GM12892 (cell line): ENCODE measurements around the gene DNTTIP2. TPM values are rescaled to one million over a fixed set of nuclear protein-coding genes. Genes with fewer than 3 reads are reported as not detected.
"Not testable (repeated sequence)": the region's sequence is repeated elsewhere in the genome, so short reads cannot be mapped to it uniquely, and the experiment has no call there.

Experiments
- DNase-seq: peaks from one replicate; pipeline ENCODE4 v3.0.0; 2011; ENCODE audit not compliant: insufficient read length
- FAIRE-seq: peaks from 2 replicates; lab custom pipeline; 2011; peaks lifted over from hg19 to GRCh38; lab: Jason Lieb, UNC
- POLR2A ChIP-seq: IDR thresholded peaks from 2 replicates; pipeline ENCODE4 v1.6.1; 2011; ENCODE audit warnings: low read depth, low read length, control low read depth
- POLR2AphosphoS5 ChIP-seq: IDR thresholded peaks from 2 replicates; pipeline ENCODE4 v1.6.1; 2011; ENCODE audit warnings: low read depth, low read length, control low read depth
- TAF1 ChIP-seq: IDR thresholded peaks from 2 replicates; pipeline ENCODE4 v1.6.1; 2011; ENCODE audit warnings: low read depth, mild to moderate bottlenecking, control low read depth, low read length, borderline replicate concordance
- polyA plus RNA-seq: library from polyadenylated mRNA; unstranded; fragments of >200 nt; gene quantifications from one replicate; pipeline ENCODE4 v1.2.1, GENCODE V29; 2012; ENCODE audit warnings: missing spikeins, inconsistent platforms; ENCODE audit not compliant: missing spikeins

The DNTTIP2 gene, protein sequence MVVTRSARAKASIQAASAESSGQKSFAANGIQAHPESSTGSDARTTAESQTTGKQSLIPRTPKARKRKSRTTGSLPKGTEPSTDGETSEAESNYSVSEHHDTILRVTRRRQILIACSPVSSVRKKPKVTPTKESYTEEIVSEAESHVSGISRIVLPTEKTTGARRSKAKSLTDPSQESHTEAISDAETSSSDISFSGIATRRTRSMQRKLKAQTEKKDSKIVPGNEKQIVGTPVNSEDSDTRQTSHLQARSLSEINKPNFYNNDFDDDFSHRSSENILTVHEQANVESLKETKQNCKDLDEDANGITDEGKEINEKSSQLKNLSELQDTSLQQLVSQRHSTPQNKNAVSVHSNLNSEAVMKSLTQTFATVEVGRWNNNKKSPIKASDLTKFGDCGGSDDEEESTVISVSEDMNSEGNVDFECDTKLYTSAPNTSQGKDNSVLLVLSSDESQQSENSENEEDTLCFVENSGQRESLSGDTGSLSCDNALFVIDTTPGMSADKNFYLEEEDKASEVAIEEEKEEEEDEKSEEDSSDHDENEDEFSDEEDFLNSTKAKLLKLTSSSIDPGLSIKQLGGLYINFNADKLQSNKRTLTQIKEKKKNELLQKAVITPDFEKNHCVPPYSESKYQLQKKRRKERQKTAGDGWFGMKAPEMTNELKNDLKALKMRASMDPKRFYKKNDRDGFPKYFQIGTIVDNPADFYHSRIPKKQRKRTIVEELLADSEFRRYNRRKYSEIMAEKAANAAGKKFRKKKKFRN
- polyA plus RNA-seq, result 48.1 TPM

DNA sequence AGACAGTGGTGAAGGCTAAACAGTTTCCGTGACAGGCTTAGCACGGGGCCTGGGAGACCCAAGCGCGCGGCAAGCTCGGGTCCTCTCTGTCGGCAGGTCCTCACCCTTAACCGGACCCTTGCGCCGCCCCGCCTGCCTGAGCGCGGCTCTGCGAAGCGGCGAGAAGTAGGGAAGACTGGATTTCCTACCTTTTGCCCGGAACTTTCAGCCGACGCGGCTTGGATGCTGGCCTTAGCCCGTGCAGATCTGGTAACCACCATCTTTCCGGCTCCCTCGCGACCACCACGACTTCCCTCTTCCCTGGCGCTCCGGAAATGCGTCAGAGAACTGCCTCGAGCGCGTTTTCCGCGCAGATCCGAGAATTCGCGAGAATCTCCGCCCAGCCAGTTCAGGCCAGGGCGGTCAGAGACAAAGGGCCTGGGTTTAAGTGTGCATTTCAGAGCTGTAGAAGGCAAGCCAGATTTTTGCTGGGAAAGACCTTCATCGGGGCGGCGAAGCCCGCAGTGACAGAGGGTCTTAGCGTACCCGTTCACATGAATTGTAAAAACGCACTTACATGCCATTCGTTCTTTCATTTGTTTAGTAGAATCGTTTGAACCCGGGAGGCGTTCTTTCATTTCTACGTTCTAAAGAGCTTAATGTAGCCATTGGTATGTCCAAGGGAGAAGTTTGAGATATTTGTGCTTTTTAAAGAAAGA lies at the start of gene DNTTIP2:
DNTTIP2 (minus strand) TSS at position 318 of the 698 bp plus-strand sequence; CDS start at position 260, 58 bp downstream.
- DNase-seq, result peak; percentile 86
- peak; percentile 94 for FAIRE-seq
- TF ChIP-seq POLR2A (peak; percentile 97), TAF1 (peak; percentile 98), POLR2AphosphoS5 (peak; percentile 99)

DNA sequence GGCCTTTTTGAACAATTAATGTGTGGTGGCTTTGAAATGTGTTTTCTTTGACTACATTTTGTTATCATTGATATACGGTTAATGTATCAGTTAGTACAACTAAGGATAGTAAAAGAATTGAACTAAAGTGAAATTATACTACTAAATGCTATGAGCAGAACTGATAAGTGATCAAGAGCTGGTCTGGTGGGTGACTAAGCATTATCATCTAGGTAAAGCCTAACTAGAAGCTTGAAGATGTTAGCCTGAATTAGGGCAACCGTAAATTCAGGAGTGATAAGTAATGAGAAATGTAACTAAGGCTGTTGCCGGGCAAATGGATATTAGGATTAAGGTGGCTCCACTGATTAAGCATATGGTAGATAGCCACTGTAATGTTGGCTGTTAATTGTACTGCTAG lies 46.2 kb upstream of the DNTTIP2 start:
- TF ChIP-seq TAF1, result no peak
- no peak for TF ChIP-seq POLR2AphosphoS5
- TF ChIP-seq POLR2A, result no peak
- DNase-seq (no peak), FAIRE-seq (no peak)

DNA sequence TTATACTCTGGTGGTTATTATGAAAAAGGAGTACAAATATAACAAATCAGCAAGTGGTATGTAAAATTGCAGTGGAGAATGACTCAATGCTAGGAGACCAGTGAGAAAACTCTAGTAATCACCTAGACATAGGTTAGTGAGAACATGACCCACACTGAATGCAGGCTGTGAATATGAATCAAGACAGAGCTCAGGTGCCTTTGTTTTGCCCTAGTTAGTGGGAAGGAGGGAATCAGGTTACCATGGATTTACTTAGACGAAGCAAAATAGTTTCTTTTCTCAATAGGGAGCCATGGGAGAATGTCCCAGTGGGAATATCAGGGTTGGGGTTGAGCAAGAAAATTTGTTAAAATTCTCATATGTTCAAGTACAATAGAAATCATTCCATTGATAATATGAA lies 40.8 kb upstream of the DNTTIP2 start:
- TF ChIP-seq POLR2AphosphoS5 (no peak), POLR2A (no peak), TAF1 (no peak)
- DNase-seq (no peak), FAIRE-seq (no peak)

DNA sequence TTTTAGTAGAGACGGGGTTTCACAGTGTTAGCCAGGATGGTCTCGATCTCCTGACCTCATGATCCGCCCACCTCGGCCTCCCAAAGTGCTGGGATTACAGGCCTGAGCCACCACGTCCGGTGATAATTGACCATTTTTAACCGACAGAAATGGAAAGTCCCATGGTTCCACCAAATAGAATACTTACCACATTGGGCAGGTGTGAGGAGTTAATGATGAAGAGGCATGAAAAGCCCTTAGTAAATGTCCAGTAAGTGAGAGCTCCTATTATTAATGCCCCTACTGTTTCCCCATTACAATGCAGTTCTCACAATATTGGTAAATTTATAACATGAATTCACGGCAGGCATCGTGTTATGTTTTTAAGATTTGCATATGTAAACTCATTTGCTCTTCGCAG lies 38.3 kb upstream of the DNTTIP2 start:
- FAIRE-seq (no peak), DNase-seq (no peak)
- TF ChIP-seq POLR2AphosphoS5 (no peak), TAF1 (no peak), POLR2A (no peak)

DNA sequence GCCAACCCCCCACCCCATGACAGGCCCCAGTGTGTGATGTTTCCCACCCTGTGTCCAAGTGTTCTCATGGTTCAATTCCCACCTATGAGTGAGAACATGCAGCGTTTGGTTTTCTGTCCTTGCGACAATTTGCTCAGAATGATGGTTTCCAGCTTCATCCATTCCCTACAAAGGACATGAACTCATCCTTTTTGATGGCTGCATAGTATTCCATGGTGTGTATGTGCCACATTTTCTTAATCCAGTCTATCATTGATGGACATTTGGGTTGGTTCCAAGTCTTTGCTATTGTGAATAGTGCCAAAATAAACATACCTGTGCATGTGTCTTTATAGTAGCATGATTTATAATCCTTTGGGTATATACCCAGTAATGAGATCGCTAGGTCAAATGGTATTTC lies 31.9 kb upstream of the DNTTIP2 start:
- not testable (repeated sequence) for FAIRE-seq, DNase-seq

DNA sequence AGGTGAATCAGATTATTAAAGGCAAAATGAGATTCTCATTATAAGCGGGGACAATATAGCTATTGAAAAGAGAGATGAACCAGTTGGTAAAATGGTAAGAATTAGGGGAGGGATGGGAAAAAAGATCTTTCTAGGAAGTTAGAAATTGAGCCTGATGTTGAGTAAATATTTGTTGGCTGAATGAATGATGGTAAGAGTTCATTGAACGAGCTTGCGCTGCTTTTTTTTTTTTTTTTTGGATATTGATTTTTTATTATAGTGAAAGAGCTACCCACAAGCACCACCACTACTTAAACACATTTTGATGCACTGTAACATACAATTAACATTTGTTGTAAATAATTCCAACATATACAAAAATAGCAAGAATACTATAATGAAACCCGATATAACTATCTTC lies 31.3 kb upstream of the DNTTIP2 start:
- DNase-seq, result no peak
- FAIRE-seq, result no peak
- TF ChIP-seq POLR2A (no peak), POLR2AphosphoS5 (no peak), TAF1 (no peak)

DNA sequence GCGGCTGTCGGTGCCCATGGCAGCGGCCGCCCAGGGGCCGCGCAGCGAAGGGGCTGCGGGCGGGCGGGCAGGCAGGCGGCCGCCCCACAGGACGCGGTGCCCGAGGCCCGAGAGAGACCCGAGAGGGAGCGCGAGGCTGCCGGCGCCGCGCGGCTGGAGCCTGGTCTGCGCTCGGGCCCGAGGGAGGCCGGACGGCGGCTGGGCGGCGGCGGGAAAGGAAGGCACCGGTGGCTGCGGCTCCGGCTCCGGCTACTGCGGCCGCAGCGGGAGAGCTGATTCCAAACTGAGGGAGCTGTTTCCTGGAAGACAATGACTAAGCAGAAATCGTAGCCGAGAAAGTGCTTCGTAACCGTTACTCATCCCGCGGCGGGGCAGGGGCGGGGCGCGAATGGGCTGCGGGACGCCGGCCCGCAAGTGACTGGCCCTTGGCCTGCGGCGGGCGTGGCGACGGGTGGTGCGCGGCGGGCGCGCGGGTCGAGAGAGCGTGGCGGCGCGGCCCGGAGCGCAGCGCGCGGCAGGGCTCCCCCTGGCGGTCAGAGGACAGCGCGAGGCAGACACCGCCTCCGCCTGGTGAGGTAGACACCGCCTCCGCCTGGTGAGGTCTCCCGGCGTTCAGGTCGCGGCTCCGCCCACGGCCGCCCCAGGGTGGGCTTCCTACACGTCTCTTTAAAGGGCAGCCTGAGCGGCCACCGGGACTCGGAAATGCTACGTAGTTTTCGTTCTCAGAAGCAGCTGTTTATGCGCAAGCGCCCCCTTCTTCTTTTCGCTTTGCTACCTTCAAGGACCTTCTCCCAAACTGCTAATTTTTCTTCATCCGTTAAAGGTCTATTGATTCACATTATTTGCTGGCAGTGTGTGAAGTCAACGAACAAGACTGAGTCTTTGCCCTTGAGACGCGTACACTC lies 30.4 kb upstream of the DNTTIP2 start, which contains the start of gene GCLM:
GCLM (minus strand) TSS at position 285 of the 905 bp plus-strand sequence; CDS start at position 18, 267 bp downstream.
- DNase-seq, result peak; percentile 82
- FAIRE-seq, result peak; percentile 97
- TF ChIP-seq POLR2A (peak; percentile 53; the same call in 1 of the 2 replicates), POLR2AphosphoS5 (no peak), TAF1 (no peak)

DNA sequence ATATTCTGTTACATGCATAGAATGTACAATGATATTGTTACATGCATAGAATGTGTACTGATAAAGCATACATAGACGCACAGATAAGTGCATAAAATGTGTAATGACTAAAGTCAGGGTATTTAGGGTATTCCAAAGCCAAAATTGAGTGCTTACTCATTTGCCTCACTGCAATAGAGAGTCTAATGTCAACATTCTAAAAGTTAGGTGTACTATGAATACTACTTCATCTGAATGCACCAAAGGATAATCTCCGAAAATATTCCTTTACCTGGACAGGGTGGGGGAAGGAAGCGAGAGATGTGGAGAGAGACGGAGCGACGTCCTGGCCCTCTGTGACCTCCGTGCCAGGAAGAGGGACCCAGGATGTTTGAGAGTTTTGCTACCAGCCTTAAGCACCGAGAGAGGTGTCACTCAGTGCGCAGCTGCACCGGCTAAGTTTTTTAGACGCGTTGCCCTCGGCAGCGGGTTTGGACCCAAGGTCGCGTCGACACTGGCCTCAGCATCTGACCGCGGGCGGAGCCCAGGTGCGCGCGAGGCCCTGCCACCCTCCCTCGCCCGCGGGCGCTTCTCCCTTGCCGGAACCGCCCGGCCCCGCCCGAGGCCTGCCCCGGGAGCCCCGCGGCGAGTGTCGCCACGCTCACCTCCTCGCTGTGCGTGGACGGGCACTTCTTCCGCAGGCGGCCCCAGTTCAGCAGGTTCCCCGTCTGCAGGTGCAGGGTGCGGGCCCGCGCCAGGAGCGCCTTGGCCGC lies 29.6 kb upstream of the DNTTIP2 start:
- TF ChIP-seq TAF1 (no peak), POLR2A (no peak; the same call in 1 of the 2 replicates), POLR2AphosphoS5 (no peak)
- DNase-seq (peak; percentile 39), FAIRE-seq (peak; percentile 40)

DNA sequence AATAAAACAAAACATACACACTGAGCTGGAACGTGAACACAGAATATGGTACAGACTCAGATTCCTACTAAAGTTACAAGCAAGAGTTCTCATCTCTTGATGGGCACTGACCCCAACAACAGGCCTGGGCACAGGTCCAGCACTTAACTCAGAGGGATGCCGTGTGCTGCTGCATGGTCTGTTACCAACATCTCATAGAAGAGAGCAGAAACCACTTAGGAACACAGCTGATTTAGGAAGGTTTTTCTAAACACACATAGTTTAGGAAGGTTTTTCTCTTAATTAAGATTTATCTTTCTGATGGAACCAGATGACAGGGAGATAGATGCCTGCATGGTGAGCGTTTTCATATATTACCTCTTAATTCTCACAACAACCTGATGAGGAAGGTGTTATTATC lies 28.7 kb upstream of the DNTTIP2 start:
- DNase-seq (no peak), FAIRE-seq (no peak)
- TF ChIP-seq TAF1, result no peak
- TF ChIP-seq POLR2AphosphoS5, result no peak
- TF ChIP-seq POLR2A, result no peak

DNA sequence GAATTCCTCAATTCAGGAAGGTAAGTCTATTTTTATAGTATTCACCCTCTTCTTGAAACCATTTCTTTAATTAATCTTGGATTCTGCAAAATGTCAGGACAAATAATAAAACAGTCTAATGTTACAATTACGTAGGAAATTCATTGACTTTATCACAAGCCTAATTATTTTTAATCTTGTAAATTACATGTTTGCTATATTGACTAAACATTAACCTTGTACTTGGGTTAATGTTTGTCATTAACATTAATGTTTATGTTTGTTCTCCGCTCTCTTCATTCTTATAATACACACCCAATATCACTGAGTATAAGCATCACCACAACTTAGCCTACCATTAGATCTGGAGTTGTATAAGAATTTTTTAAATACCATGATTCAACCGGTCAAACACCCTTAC lies 27.5 kb upstream of the DNTTIP2 start:
- no peak for TF ChIP-seq TAF1
- no peak for TF ChIP-seq POLR2A
- TF ChIP-seq POLR2AphosphoS5, result no peak
- DNase-seq (no peak), FAIRE-seq (no peak)
